HG03045 (cell line): ENCODE measurements around the gene NUP37.
"Not testable (repeated sequence)": the region's sequence is repeated elsewhere in the genome, so short reads cannot be mapped to it uniquely, and the experiment has no call there.

Source experiments
- ATAC-seq: cut with Tn5 transposase; IDR thresholded peaks from one replicate; pipeline ENCODE4 v1.9.1; 2021; ENCODE audit warnings: mild to moderate bottlenecking, moderate library complexity; ENCODE audit not compliant: unreplicated experiment

The NUP37 gene

DNA sequence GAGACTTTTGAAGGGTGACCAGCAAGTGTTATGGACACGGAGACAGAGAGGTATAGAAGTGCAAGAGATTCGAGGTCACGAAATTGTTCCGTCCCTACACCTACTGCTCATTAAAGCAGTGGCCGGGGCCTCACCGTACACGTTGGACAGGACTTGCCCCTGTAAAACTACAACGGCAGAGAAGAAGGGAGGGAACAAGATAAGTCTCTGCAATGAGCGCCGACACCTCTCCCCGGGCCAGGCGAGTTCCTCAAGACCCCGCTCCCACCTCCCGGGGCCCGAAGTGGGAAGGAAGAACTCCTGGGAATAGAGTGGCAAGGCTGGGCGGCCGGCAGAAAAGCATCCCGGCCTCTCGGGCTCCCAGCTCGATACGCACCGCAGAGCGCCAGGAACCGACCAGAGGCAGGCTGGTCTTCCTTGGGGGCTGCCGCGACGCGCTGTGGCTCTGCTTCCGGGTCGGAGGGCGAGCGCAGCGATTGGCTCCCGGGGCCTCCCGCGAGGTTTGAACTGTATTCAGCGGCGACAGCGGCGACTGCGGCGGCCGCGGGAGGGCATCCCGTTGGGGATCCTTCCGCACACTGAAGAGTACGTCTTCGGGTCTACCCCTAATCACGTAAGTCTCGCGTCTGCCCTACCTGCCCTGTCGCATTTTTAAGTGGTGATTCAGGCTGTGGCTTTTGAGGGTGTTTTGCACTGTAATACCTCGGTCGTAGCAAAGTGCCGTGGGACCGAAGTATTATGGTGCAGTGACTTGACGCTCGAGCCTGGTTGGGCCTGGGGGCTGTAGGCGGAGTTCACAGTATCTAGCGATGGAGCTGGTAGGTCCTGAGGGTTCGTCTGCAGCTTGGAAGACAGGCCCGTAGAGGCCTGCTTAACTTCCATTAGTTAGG is at the start of gene NUP37, which contains the start of gene PARPBP:
TSS of gene NUP37 (minus strand) at position 441 of the 890 bp plus-strand sequence. CDS start 1,596 bp downstream, outside the sequence.
TSS of gene PARPBP (plus strand) at position 510 of the 890 bp plus-strand sequence. CDS start 3,706 bp downstream, outside the sequence.
- ATAC-seq, result peak; percentile 97

DNA sequence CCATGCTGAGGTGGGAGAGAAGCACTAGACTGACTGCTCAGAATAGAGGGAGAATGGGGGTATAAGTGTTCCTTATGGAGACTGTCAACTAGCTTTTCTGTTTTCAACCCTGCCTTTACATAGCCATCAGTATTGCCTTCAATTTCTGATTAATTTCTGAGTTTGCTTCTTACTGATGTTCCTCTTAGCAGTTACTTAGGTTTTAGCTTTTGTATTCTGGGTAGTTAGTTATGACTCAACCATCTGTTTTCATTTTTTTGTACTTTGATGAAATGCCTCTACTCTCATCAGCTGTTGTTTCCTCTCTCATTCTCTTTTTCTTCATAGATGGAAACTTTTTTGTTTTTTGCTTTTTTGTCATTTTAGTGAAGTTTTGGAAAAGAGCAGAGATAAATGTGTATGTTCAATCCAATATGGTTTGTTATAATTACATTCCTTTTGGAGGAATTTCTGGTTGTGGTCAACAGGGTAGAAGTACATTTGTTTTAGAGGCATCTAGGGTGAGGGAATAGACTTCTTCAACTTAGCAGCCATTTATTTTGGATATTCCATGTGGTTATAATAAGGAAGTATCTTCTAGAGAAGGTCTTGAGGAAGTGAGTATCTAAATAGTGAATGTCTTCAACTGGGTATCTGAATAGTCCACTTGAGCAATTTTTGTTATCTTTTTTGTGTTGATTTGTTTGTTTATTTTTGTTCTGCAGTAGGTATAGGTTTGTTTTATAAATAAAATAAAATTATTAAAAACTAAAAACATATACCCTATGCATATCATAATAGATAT is 48.1 kb upstream of the NUP37 start:
- ATAC-seq, result peak; percentile 64

- ATAC-seq, result no peak
These were observed 43.5 kb upstream of the NUP37 start for GRCh38 chr12:102163383-102163782.

DNA sequence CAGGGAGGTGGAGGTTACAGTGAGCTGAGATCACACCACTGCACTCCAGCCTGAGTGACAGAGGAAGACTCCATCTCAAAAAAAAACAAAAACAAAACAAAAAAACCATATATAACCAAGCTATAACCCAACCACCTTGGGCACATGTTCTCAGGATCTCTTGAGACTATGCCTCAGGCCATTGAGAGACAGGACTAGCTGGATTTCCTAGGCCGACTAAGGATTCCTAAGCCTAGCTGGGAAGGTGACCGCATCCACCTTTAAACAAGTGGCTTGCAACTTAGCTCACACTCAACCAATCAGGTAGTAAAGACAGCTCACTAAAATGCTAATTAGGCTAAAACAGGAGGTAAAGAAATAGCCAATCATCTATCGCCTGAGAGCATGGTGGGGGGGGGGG is 35.3 kb upstream of the NUP37 start:
- ATAC-seq, result not testable (repeated sequence)

GRCh38 chr12:102147062-102147587 is 27.2 kb upstream of the NUP37 start:
- ATAC-seq, result not testable (repeated sequence)

DNA sequence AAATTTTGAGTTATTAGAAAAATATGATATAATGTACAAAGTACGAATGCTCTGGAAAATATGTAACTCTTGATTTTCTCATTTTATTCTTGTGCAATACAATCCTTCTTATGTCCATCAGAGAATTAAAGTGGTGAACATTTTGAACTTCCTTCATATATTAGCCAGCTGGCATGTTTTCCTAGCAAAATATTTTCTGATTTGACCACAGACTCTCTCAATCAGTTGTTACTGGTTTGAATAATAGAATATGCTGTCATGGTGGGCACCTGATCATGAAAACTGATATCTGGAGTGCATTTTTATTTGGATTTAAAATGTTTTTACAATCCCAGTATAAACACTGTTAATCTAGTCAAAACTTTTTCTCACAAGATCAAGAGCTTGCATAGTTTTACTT is 24.3 kb upstream of the NUP37 start:
- no peak for ATAC-seq

GRCh38 chr12:102142866-102143373 is 23.0 kb upstream of the NUP37 start:
- ATAC-seq, result not testable (repeated sequence)

GRCh38 chr12:102137619-102138018 is 17.7 kb upstream of the NUP37 start:
- ATAC-seq, result not testable (repeated sequence)

- ATAC-seq, result not testable (repeated sequence)
These were observed 11.5 kb upstream of the NUP37 start for GRCh38 chr12:102131442-102131841.

- ATAC-seq, result not testable (repeated sequence)
These were observed 10.8 kb upstream of the NUP37 start for GRCh38 chr12:102130720-102131119.

DNA sequence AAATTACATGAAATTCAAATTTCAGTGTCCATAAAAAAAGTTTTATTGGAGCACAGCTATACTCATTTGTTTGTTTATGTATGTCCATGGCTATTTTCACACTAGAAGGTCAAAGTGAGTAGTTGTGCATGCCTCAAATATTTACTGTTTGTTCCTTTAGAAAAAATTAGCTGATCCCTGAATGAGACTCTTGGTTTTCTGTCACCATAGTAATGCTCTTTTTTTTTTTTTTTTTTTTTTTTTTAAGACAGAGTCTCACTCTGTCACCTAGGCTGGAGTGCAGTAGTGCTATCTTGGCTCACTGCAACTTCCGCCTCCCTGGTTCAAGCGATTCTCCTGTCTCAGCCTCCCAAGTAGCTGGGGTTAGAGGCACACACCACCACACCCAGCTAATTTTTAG is 1.4 kb upstream of the NUP37 start:
- not testable (repeated sequence) for ATAC-seq

DNA sequence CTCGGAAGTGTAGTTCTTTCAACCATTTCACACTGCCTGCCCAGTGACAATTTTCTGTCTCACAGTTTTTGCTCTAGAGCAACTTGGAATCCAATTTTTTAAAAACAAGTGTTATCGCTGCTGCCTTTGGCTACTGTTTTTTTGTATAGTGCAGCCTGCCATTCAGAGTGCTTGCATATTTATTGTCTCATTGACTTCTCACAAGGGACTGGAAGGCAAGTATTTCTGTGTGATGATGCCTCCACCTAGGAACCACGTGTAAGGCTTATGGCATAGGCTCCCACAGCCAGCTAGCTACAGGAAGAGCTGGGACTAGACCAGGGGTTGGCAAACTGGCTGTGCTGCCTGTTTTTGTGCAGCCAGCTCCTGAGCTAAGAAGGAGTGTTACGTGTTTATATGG is 972 bp upstream of the NUP37 start:
- no peak for ATAC-seq

GRCh38 chr12:102120564-102120873 is 605 bp upstream of the NUP37 start:
- ATAC-seq, result no peak

DNA sequence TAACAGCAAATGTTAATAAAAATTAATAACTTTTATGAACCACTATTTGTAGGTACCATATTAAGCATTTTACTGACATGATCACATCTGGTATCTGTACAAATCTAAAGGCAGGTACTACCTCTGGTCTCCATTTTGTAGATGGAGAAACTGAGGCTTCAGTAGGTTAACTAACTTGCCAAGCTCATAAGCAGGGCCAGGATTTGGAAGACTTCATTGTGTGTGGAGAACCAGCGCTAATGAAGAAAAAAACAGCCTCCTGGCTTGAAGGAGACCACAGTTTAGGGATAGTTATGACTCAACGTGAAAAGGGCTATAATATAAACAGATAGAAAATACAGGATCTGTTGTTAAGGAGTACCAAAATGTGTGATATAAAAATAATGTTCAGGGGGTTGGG is 1.0 kb downstream of the NUP37 start:
- no peak for ATAC-seq

GRCh38 chr12:102116392-102116791 is 3.5 kb downstream of the NUP37 start:
- no peak for ATAC-seq

DNA sequence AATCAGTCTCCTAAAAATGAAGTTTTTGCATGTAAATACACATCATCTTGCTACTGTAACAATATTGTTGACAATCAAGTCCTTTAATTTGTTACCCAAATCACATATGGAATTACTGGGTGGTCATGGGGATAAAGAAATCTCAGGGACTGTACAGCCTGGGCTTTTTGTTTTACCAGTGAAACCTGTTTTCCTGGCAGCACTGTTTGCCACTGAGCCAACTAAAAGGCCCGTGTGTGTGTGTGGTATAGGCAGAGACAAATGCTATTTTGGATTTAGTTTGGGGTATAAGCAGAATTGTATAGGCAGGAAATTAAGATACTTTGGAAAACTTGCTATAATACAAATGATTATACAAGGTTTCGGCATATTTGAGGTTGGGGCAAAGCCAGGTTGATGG is 5.7 kb downstream of the NUP37 start:
- ATAC-seq, result no peak

DNA sequence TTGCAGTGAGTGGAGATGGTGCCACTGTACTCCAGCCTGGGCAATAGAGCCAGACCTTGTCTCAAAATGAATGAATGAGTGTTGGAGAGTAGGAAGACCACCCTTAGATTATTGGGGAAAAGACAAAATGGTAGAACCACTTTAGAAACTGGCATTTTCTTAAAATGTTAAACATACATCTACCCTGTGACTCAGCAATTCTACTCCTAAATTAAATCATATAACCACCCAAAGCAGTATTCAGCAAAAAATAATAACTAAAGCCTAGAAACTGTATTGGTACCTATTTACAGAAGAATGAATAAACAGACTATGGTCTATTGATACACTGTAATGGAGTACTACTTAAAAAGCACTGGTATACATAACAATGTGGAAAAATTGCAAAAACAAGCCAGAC is 9.1 kb downstream of the NUP37 start:
- ATAC-seq, result no peak

DNA sequence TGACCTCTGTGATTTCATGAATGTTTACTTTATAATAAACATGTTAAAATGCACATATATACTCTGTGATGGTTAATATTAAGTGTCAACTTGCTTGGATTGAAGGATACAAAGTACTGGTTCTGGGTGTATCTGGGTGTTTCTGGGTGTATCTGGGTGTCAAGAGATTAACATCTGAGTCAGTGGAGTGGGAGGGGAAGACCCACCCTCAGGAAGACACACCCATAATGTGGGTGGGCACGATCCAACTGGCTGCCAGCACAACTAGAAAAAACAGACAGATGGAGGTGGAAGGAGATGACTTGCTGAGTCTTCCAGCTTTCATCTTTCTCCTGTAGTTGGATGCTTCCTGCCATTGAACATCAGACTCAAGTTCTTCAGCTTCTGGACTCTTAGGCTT is 11.9 kb downstream of the NUP37 start:
- ATAC-seq, result no peak

GRCh38 chr12:102106905-102107304 is 13.0 kb downstream of the NUP37 start:
- ATAC-seq, result no peak

- ATAC-seq, result no peak
These were observed 23.1 kb downstream of the NUP37 start for GRCh38 chr12:102096855-102097254.

GRCh38 chr12:102095677-102096263 is 24.1 kb downstream of the NUP37 start:
- no peak for ATAC-seq
